Liver (tissue), 9 donors: Measurements from ENCODE around the gene NKX2-1. TPM values are rescaled to one million over a fixed set of nuclear protein-coding genes. Genes with fewer than 3 reads are reported as not detected.

ENCODE experiments used
- DNase-seq: peaks from one replicate; pipeline ENCODE4 v3.0.0-alpha.2; 2017; ENCODE audit warnings: low spot score
- H3K27ac ChIP-seq, 2 donors: one replicate each; pipeline ENCODE4 v1.7.0; 2013; ENCODE audit warnings: inconsistent platforms in 2 of 2, low read length in 2 of 2, control low read depth in 1 of 2, low read depth in 1 of 2, mild to moderate bottlenecking in 1 of 2
- H3K27me3 ChIP-seq, 4 donors: one replicate each; pipeline versions ENCODE4 v1.6.1 to v1.7.0; 2013; ENCODE audit warnings: low read length in 3 of 4, inconsistent platforms in 1 of 4, mild to moderate bottlenecking in 1 of 4, moderate library complexity in 1 of 4; ENCODE audit not compliant: control insufficient read depth in 4 of 4, insufficient read depth in 4 of 4
- H3K36me3 ChIP-seq, 4 donors: one replicate each; pipeline versions ENCODE4 v1.6.1 to v1.7.0; 2013; ENCODE audit warnings: low read length in 3 of 4, mild to moderate bottlenecking in 3 of 4, low read depth in 1 of 4, moderate library complexity in 1 of 4; ENCODE audit not compliant: control insufficient read depth in 4 of 4, insufficient read depth in 3 of 4
- H3K4me1 ChIP-seq, 4 donors: one replicate each; pipeline versions ENCODE4 v1.6.1 to v1.7.0; 2013; ENCODE audit warnings: low read length in 3 of 4, mild to moderate bottlenecking in 3 of 4, moderate library complexity in 1 of 4; ENCODE audit not compliant: control insufficient read depth in 4 of 4, insufficient read depth in 4 of 4
- H3K4me3 ChIP-seq, 3 donors: one replicate each; pipeline versions ENCODE4 v1.6.1 to v1.7.0; 2013; ENCODE audit warnings: low read length in 3 of 3, control low read depth in 1 of 3, low read depth in 1 of 3, mild to moderate bottlenecking in 1 of 3
- H3K9ac ChIP-seq, 2 donors: one replicate each; pipeline ENCODE4 v1.7.0; 2013; ENCODE audit warnings: low read length in 2 of 2, mild to moderate bottlenecking in 2 of 2, moderate library complexity in 2 of 2, control low read depth in 1 of 2, low read depth in 1 of 2
- H3K9me3 ChIP-seq, 4 donors: one replicate each; pipeline versions ENCODE4 v1.6.1 to v1.7.0; 2013; ENCODE audit warnings: low read length in 3 of 4; ENCODE audit not compliant: control insufficient read depth in 4 of 4
- ATF3 ChIP-seq: IDR thresholded peaks from 2 replicates; pipeline ENCODE4 v1.6.1; 2016; ENCODE audit warnings: antibody characterized with exemption
- CTCF ChIP-seq: fragments of 150-350 bp; IDR thresholded peaks from 2 replicates; pipeline ENCODE4 v1.5.1; 2017; ENCODE audit warnings: improper control_type of control experiment, low read depth, low read length; ENCODE audit not compliant: missing input control
- EGR1 ChIP-seq, 2 donors: IDR thresholded peaks; 2 replicates each; pipeline ENCODE4 v1.6.1; 2016 to 2018; ENCODE audit warnings: antibody characterized with exemption in 2 of 2, low read depth in 2 of 2
- FOXA1 ChIP-seq: IDR thresholded peaks from 2 replicates; pipeline ENCODE4 v1.6.1; 2016; ENCODE audit warnings: antibody characterized with exemption
- FOXA2 ChIP-seq: IDR thresholded peaks from 2 replicates; pipeline ENCODE4 v1.6.1; 2016; ENCODE audit warnings: antibody characterized with exemption
- HNF4A ChIP-seq, 2 donors: conservative IDR thresholded peaks; 2 replicates each; pipeline ENCODE4 v1.6.1; 2016; ENCODE audit warnings: antibody characterized with exemption in 2 of 2, mild to moderate bottlenecking in 2 of 2
- HNF4G ChIP-seq: IDR thresholded peaks from 2 replicates; pipeline ENCODE4 v1.6.1; 2016; ENCODE audit warnings: antibody characterized with exemption
- JUND ChIP-seq, 2 donors: IDR thresholded peaks; 2 replicates each; pipeline ENCODE4 v1.6.1; 2016; ENCODE audit warnings: antibody characterized with exemption in 2 of 2
- MAX ChIP-seq: IDR thresholded peaks from 2 replicates; pipeline ENCODE4 v1.6.1; 2016; ENCODE audit warnings: antibody characterized with exemption
- NR2F2 ChIP-seq: IDR thresholded peaks from 2 replicates; pipeline ENCODE4 v1.6.1; 2016; ENCODE audit warnings: antibody characterized with exemption
- RAD21 ChIP-seq, 2 donors: IDR thresholded peaks; 2 replicates each; pipeline ENCODE4 v1.6.1; 2016; ENCODE audit warnings: antibody characterized with exemption in 2 of 2, mild to moderate bottlenecking in 2 of 2
- REST ChIP-seq: IDR thresholded peaks from 2 replicates; pipeline ENCODE4 v1.6.1; 2016; ENCODE audit warnings: antibody characterized with exemption, mild to moderate bottlenecking
- RXRA ChIP-seq, 2 donors: IDR thresholded peaks; 2 replicates each; pipeline ENCODE4 v1.6.1; 2017 to 2018; ENCODE audit warnings: antibody characterized with exemption in 2 of 2, mild to moderate bottlenecking in 1 of 2
- SP1 ChIP-seq: IDR thresholded peaks from 2 replicates; pipeline ENCODE4 v1.6.1; 2018; ENCODE audit warnings: antibody characterized with exemption, mild to moderate bottlenecking
- TAF1 ChIP-seq: conservative IDR thresholded peaks from 2 replicates; pipeline ENCODE4 v1.6.1; 2016; ENCODE audit warnings: antibody characterized with exemption, mild to moderate bottlenecking
- YY1 ChIP-seq: IDR thresholded peaks from 2 replicates; pipeline ENCODE4 v1.6.1; 2016; ENCODE audit warnings: antibody characterized with exemption, mild to moderate bottlenecking
- ZBTB33 ChIP-seq: IDR thresholded peaks from 2 replicates; pipeline ENCODE4 v1.6.1; 2016; ENCODE audit warnings: antibody characterized with exemption
- WGBS: extraction: QIAGEN DNeasy Blood & Tissue Kit; methylation state at CpG from one replicate; pipeline ENCODE4 v1.1.7; 2013; 5-methylcytosine and 5-hydroxymethylcytosine counted together
- polyA plus RNA-seq, 2 donors: library from polyadenylated mRNA; stranded (reverse) in 1 of 2; unstranded in 1 of 2; fragments of 200-250 nt in 1 of 2; fragments of >200 nt in 1 of 2; fragmentation: Nextera tagmentation in 1 of 2; extraction: Ambion mirVana in 1 of 2; gene quantifications; one replicate each; pipeline versions ENCODE4 v1.2.1 to v1.2.3, GENCODE V29; 2013 to 2015
- total RNA-seq, 2 donors: library from RNA; depleted of rRNA; stranded (reverse); fragments of >200 nt; gene quantifications; one replicate each; pipeline ENCODE4 v1.2.3, GENCODE V29; 2014
- donor health status: healthy.
- donor health status: healthy.
- donor health status: healthy.
- donor health status: healthy.
- donor health status: healthy.

Gene NKX2-1
- total and polyA plus RNA-seq, 4 donors, result not detected

- TF ChIP-seq REST (no peak), YY1 (no peak), FOXA2 (no peak), FOXA1 (no peak), HNF4A (conservative IDR thresholded peaks at IDR 0.05) (no peak), RXRA (IDR thresholded peaks at IDR 0.05) (no peak), NR2F2 (no peak), ATF3 (no peak)
Measured at GRCh38 chr14:36498938-36499337, 21.1 kb downstream of the NKX2-1 start (continued).

GRCh38 chr14:36496346-36496745 lies 23.7 kb downstream of the NKX2-1 start:
- H3K9me3 ChIP-seq, result peaks cover 0 to 2% (median 0%) of the 10 kb centered on the region in 4 donors
- 65% methylated on average over 4 of the region's 4 CpGs for WGBS
- no peak for DNase-seq
- TF ChIP-seq SP1, result no peak
- no peak for TF ChIP-seq EGR1 (IDR thresholded peaks at IDR 0.05; ENCODE audit: low read depth in 2 of 2)
- TF ChIP-seq TAF1, result no peak
- no peak for TF ChIP-seq RAD21 (IDR thresholded peaks at IDR 0.05)
- TF ChIP-seq HNF4G, result no peak
- no peak for TF ChIP-seq YY1
- no peak for TF ChIP-seq ZBTB33
- no peak for TF ChIP-seq FOXA1
- no peak for TF ChIP-seq ATF3
- no peak for TF ChIP-seq HNF4A (conservative IDR thresholded peaks at IDR 0.05)
- TF ChIP-seq MAX, result no peak
- TF ChIP-seq FOXA2, result no peak
- no peak for TF ChIP-seq JUND (IDR thresholded peaks at IDR 0.05)
- no peaks in the 10 kb centered on the region for H3K36me3 ChIP-seq
- no peaks in the 10 kb centered on the region for H3K4me1 ChIP-seq
- peaks cover 0 to 27% (median 8%) of the 10 kb centered on the region in 4 donors for H3K27me3 ChIP-seq
- no peak overlapping the region for H3K4me3 ChIP-seq
- no peak overlapping the region for H3K27ac ChIP-seq
- H3K9ac ChIP-seq, result no peak overlapping the region

- Histone ChIP-seq H3K27ac (no peak overlapping the region), H3K9me3 (peaks cover 0 to 2% (median 0%) of the 10 kb centered on the region in 4 donors), H3K36me3 (no peaks in the 10 kb centered on the region), H3K4me1 (no peaks in the 10 kb centered on the region), H3K9ac (no peak overlapping the region), H3K27me3 (peaks cover 0 to 30% (median 8%) of the 10 kb centered on the region in 4 donors), H3K4me3 (no peak overlapping the region)
- DNase-seq, result no peak
- 8% methylated on average over 3 of the region's 3 CpGs for WGBS
- no peak for TF ChIP-seq TAF1
- no peak for TF ChIP-seq HNF4G
- no peak for TF ChIP-seq ZBTB33
- TF ChIP-seq RAD21 (IDR thresholded peaks at IDR 0.05), result no peak
- no peak for TF ChIP-seq HNF4A (conservative IDR thresholded peaks at IDR 0.05)
- TF ChIP-seq CTCF, result no peak
- TF ChIP-seq RXRA (IDR thresholded peaks at IDR 0.05), result no peak
- no peak for TF ChIP-seq MAX
Measured at GRCh38 chr14:36495666-36496065, 24.4 kb downstream of the NKX2-1 start.
